ENCODE results near the gene NCAPD2. TPM values are rescaled to one million over a fixed set of nuclear protein-coding genes. Genes with fewer than 3 reads are reported as not detected.
"Not testable (repeated sequence)": the region's sequence is repeated elsewhere in the genome, so short reads cannot be mapped to it uniquely, and the experiment has no call there.

The NCAPD2 gene
- total RNA-seq, 1 experiment from 2014 or later, result 103 TPM

- H3K4me1 ChIP-seq (ENCODE audit: low read length), result peaks cover 30% of the 10 kb centered on the region
- H3K27ac ChIP-seq (ENCODE audit: low read length), result peak overlapping the region; percentile 67
- peak overlapping the region; percentile 94 for H3K4me3 ChIP-seq (ENCODE audit: low read length)
- peak overlapping the region; percentile 51; the same call in 1 of the 2 replicates for H2AFZ ChIP-seq (ENCODE audit: low read length)
- no peaks in the 10 kb centered on the region for H3K9me2 ChIP-seq (replicated peaks; ENCODE audit: insufficient read depth, low read length)
- H3K9me3 ChIP-seq (ENCODE audit: low read length), result no peaks in the 10 kb centered on the region
- peaks cover 23% of the 10 kb centered on the region for H4K20me1 ChIP-seq (ENCODE audit: insufficient read depth, low read depth, low read length)
- no peaks in the 10 kb centered on the region for H3K27me3 ChIP-seq (ENCODE audit: low read length)
- H3K9ac ChIP-seq (ENCODE audit: low read length), result peak overlapping the region; percentile 91
- peaks cover 42% of the 10 kb centered on the region for H3K36me3 ChIP-seq (ENCODE audit: insufficient read depth, low read length)
- H3K4me2 ChIP-seq (ENCODE audit: low read depth, low read length, poor library complexity, severe bottlenecking), result peak overlapping the region; percentile 95
- H3K79me2 ChIP-seq (ENCODE audit: low read length), result peaks cover 54% of the 10 kb centered on the region
- peak; percentile 63 for DNase-seq
Observed at GRCh38 chr12:6555018-6555691, 61.3 kb downstream of the NCAPD2 start.

DNA sequence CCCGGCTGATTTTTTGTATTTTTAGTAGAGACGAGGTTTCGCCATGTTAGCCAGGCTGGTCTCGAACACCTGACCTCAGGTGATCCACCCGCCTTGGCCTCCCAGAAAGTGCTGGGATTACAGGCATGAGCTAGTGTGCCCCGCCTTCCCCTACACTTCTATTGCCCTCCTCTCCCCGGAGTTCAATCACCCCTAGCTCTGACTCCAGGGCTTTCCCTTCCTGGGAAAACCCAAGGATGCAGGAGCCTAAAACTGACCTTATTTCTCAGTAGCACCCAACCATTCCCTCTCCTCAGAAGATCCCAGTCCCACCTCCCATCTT lies 62.6 kb downstream of the NCAPD2 start:
- H3K9me2 ChIP-seq (replicated peaks; ENCODE audit: insufficient read depth, low read length); H3K9me3 ChIP-seq (ENCODE audit: low read length); H3K27ac ChIP-seq (ENCODE audit: low read length); H3K9ac ChIP-seq (ENCODE audit: low read length); H2AFZ ChIP-seq (ENCODE audit: low read length); DNase-seq; H3K27me3 ChIP-seq (ENCODE audit: low read length); H3K4me3 ChIP-seq (ENCODE audit: low read length): not testable (repeated sequence)
- peak overlapping the region; percentile 95 for H3K4me2 ChIP-seq (ENCODE audit: low read depth, low read length, poor library complexity, severe bottlenecking)
- H3K79me2 ChIP-seq (ENCODE audit: low read length), result peaks cover 43% of the 10 kb centered on the region
- peaks cover 54% of the 10 kb centered on the region for H3K36me3 ChIP-seq (ENCODE audit: insufficient read depth, low read length)
- H3K4me1 ChIP-seq (ENCODE audit: low read length), result peaks cover 30% of the 10 kb centered on the region
- peaks cover 32% of the 10 kb centered on the region for H4K20me1 ChIP-seq (ENCODE audit: insufficient read depth, low read depth, low read length)

- H4K20me1 ChIP-seq (ENCODE audit: insufficient read depth, low read depth, low read length), result peaks cover 34% of the 10 kb centered on the region
- peaks cover 55% of the 10 kb centered on the region for H3K36me3 ChIP-seq (ENCODE audit: insufficient read depth, low read length)
- H3K9me3 ChIP-seq (ENCODE audit: low read length), result no peaks in the 10 kb centered on the region
- no peaks in the 10 kb centered on the region for H3K9me2 ChIP-seq (replicated peaks; ENCODE audit: insufficient read depth, low read length)
- H3K79me2 ChIP-seq (ENCODE audit: low read length), result peaks cover 39% of the 10 kb centered on the region
- H2AFZ ChIP-seq (ENCODE audit: low read length), result no peak overlapping the region
- H3K27ac ChIP-seq (ENCODE audit: low read length), result no peak overlapping the region; the same call in 1 of the 2 replicates
- no peak overlapping the region for H3K4me3 ChIP-seq (ENCODE audit: low read length)
- H3K9ac ChIP-seq (ENCODE audit: low read length), result no peak overlapping the region
- no peaks in the 10 kb centered on the region for H3K27me3 ChIP-seq (ENCODE audit: low read length)
- peaks cover 30% of the 10 kb centered on the region for H3K4me1 ChIP-seq (ENCODE audit: low read length)
- H3K4me2 ChIP-seq (ENCODE audit: low read depth, low read length, poor library complexity, severe bottlenecking), result peak overlapping the region; percentile 95
- peak; percentile 49 for DNase-seq
Observed at GRCh38 chr12:6556857-6557256, 63.0 kb downstream of the NCAPD2 start.

DNA sequence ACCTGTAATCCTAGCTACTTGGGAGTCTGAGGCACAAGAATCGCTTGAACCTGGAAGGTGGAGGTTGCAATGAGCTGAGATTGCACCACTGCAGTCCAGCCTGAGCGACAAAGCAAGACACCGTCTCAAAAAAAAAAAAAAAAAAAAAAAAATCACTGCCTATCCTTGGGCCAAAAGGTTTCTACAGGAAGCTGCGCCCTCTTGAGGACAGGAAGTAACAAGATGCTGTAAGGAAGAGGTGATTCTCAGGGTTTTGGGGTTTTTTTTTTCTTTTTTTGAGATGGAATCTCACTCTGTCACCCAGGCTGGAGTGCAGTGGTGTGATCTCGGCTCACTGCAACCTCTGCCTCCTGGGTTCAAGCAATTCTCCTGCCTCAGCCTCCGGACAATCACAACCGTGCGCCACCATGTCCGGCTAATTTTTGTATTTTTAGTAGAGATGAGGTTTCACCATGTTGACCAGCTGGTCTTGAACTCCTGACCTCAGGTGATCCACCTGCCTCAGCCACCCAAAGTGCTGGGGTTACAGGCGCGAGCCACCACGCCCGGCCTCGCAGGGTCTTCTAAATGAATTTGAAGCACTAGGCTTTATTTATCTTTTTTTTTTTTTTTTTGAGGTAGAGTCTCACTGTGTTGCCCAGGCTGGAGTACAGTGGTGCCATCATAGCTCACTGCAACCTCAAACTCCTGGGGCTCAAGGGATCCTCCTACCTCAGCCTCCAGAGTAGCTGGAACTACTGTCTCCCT lies 64.3 kb downstream of the NCAPD2 start:
- H3K79me2 ChIP-seq (ENCODE audit: low read length), result peaks cover 36% of the 10 kb centered on the region
- H3K9me2 ChIP-seq (replicated peaks; ENCODE audit: insufficient read depth, low read length); H3K27ac ChIP-seq (ENCODE audit: low read length); H3K9me3 ChIP-seq (ENCODE audit: low read length); H3K4me2 ChIP-seq (ENCODE audit: low read depth, low read length, poor library complexity, severe bottlenecking); H3K4me3 ChIP-seq (ENCODE audit: low read length); H3K27me3 ChIP-seq (ENCODE audit: low read length); H3K9ac ChIP-seq (ENCODE audit: low read length); H2AFZ ChIP-seq (ENCODE audit: low read length): not testable (repeated sequence)
- H4K20me1 ChIP-seq (ENCODE audit: insufficient read depth, low read depth, low read length), result peaks cover 40% of the 10 kb centered on the region
- peaks cover 25% of the 10 kb centered on the region for H3K4me1 ChIP-seq (ENCODE audit: low read length)
- peaks cover 58% of the 10 kb centered on the region for H3K36me3 ChIP-seq (ENCODE audit: insufficient read depth, low read length)
- DNase-seq, result peak; percentile 89

- Histone ChIP-seq H3K27me3 (ENCODE audit: low read length) (no peaks in the 10 kb centered on the region), H3K4me2 (ENCODE audit: low read depth, low read length, poor library complexity, severe bottlenecking) (no peak overlapping the region), H3K4me3 (ENCODE audit: low read length) (no peak overlapping the region), H3K36me3 (ENCODE audit: insufficient read depth, low read length) (peaks cover 63% of the 10 kb centered on the region), H3K79me2 (ENCODE audit: low read length) (peaks cover 29% of the 10 kb centered on the region), H3K9ac (ENCODE audit: low read length) (no peak overlapping the region), H3K9me3 (ENCODE audit: low read length) (no peaks in the 10 kb centered on the region), H2AFZ (ENCODE audit: low read length) (no peak overlapping the region), H4K20me1 (ENCODE audit: insufficient read depth, low read depth, low read length) (peaks cover 38% of the 10 kb centered on the region), H3K9me2 (replicated peaks; ENCODE audit: insufficient read depth, low read length) (no peaks in the 10 kb centered on the region), H3K27ac (ENCODE audit: low read length) (no peak overlapping the region), H3K4me1 (ENCODE audit: low read length) (peaks cover 13% of the 10 kb centered on the region)
- DNase-seq, result no peak
Observed at GRCh38 chr12:6559500-6559899, 65.6 kb downstream of the NCAPD2 start.

- Histone ChIP-seq H3K27me3 (ENCODE audit: low read length) (no peaks in the 10 kb centered on the region), H3K9me2 (replicated peaks; ENCODE audit: insufficient read depth, low read length) (no peaks in the 10 kb centered on the region), H4K20me1 (ENCODE audit: insufficient read depth, low read depth, low read length) (peaks cover 29% of the 10 kb centered on the region), H3K4me3 (ENCODE audit: low read length) (no peak overlapping the region), H3K4me1 (ENCODE audit: low read length) (peaks cover 8% of the 10 kb centered on the region), H3K27ac (ENCODE audit: low read length) (no peak overlapping the region), H3K9me3 (ENCODE audit: low read length) (no peaks in the 10 kb centered on the region), H2AFZ (ENCODE audit: low read length) (no peak overlapping the region), H3K9ac (ENCODE audit: low read length) (no peak overlapping the region), H3K36me3 (ENCODE audit: insufficient read depth, low read length) (peaks cover 66% of the 10 kb centered on the region), H3K79me2 (ENCODE audit: low read length) (peaks cover 22% of the 10 kb centered on the region), H3K4me2 (ENCODE audit: low read depth, low read length, poor library complexity, severe bottlenecking) (no peak overlapping the region)
- no peak for DNase-seq
Observed at GRCh38 chr12:6560501-6561205, 66.8 kb downstream of the NCAPD2 start.

GRCh38 chr12:6562881-6563280 lies 69.0 kb downstream of the NCAPD2 start:
- Histone ChIP-seq H3K27ac (ENCODE audit: low read length) (no peak overlapping the region), H3K9me2 (replicated peaks; ENCODE audit: insufficient read depth, low read length) (no peaks in the 10 kb centered on the region), H3K79me2 (ENCODE audit: low read length) (peaks cover 42% of the 10 kb centered on the region)

GRCh38 chr12:6563448-6564050 lies 69.6 kb downstream of the NCAPD2 start:
- peaks cover 45% of the 10 kb centered on the region for H3K79me2 ChIP-seq (ENCODE audit: low read length)

More at GRCh38 chr12:6562881-6563280, 69.0 kb downstream of the NCAPD2 start:
- DNase-seq, result no peak
- H3K9me3 ChIP-seq (ENCODE audit: low read length), result no peaks in the 10 kb centered on the region
- peaks cover 72% of the 10 kb centered on the region for H3K36me3 ChIP-seq (ENCODE audit: insufficient read depth, low read length)
- H3K4me3 ChIP-seq (ENCODE audit: low read length), result no peak overlapping the region
- H2AFZ ChIP-seq (ENCODE audit: low read length), result no peak overlapping the region
- H3K4me1 ChIP-seq (ENCODE audit: low read length), result peaks cover 13% of the 10 kb centered on the region
- H3K4me2 ChIP-seq (ENCODE audit: low read depth, low read length, poor library complexity, severe bottlenecking), result no peak overlapping the region
- no peak overlapping the region for H3K9ac ChIP-seq (ENCODE audit: low read length)
- H4K20me1 ChIP-seq (ENCODE audit: insufficient read depth, low read depth, low read length), result peaks cover 37% of the 10 kb centered on the region
- H3K27me3 ChIP-seq (ENCODE audit: low read length), result no peaks in the 10 kb centered on the region

More at GRCh38 chr12:6563448-6564050, 69.6 kb downstream of the NCAPD2 start:
- Histone ChIP-seq H2AFZ (ENCODE audit: low read length) (no peak overlapping the region), H3K9me2 (replicated peaks; ENCODE audit: insufficient read depth, low read length) (no peaks in the 10 kb centered on the region), H3K4me1 (ENCODE audit: low read length) (peaks cover 14% of the 10 kb centered on the region), H3K9ac (ENCODE audit: low read length) (no peak overlapping the region), H3K4me2 (ENCODE audit: low read depth, low read length, poor library complexity, severe bottlenecking) (no peak overlapping the region), H4K20me1 (ENCODE audit: insufficient read depth, low read depth, low read length) (peaks cover 37% of the 10 kb centered on the region), H3K27me3 (ENCODE audit: low read length) (no peaks in the 10 kb centered on the region), H3K36me3 (ENCODE audit: insufficient read depth, low read length) (peaks cover 71% of the 10 kb centered on the region), H3K4me3 (ENCODE audit: low read length) (no peak overlapping the region), H3K27ac (ENCODE audit: low read length) (no peak overlapping the region), H3K9me3 (ENCODE audit: low read length) (no peaks in the 10 kb centered on the region)
- peak; percentile 82 for DNase-seq

Measured in Karpas-422 (cell line).